Smooth muscle cell (in vitro differentiated cells): ENCODE measurements around the gene CHRM1. TPM values are rescaled to one million over a fixed set of nuclear protein-coding genes. Genes with fewer than 3 reads are reported as not detected.

ENCODE experiments used
- DNase-seq: peaks from one replicate; lab custom pipeline; 2025; ENCODE audit not compliant: unreplicated experiment; lab: John Stamatoyannopoulos, UW
- H2AFZ ChIP-seq: fragments of 200-600 bp; sonication (generic); 2 replicates; pipeline ENCODE4 v1.6.0; 2016; ENCODE audit warnings: antibody characterized with exemption, low read depth, mild to moderate bottlenecking
- H3F3A ChIP-seq: fragments of 200-600 bp; sonication (generic); 2 replicates; pipeline ENCODE4 v1.6.0; 2017; ENCODE audit warnings: antibody characterized with exemption, low read depth
- H3K27ac ChIP-seq: fragments of 200-600 bp; sonication (generic); 2 replicates; pipeline ENCODE4 v1.5.1; 2016; ENCODE audit warnings: low read depth, mild to moderate bottlenecking
- H3K27me3 ChIP-seq: fragments of 200-600 bp; sonication (generic); 2 replicates; pipeline ENCODE4 v1.6.1; 2016; ENCODE audit warnings: low read depth, mild to moderate bottlenecking
- H3K36me3 ChIP-seq: fragments of 200-600 bp; sonication (generic); 2 replicates; pipeline ENCODE4 v1.5.1; 2016; ENCODE audit warnings: low read depth
- H3K4me1 ChIP-seq: fragments of 200-600 bp; sonication (generic); 2 replicates; pipeline ENCODE4 v1.5.1; 2016; ENCODE audit warnings: low read depth
- H3K4me2 ChIP-seq: fragments of 200-600 bp; sonication (generic); 2 replicates; pipeline ENCODE4 v1.6.0; 2016; ENCODE audit warnings: mild to moderate bottlenecking
- H3K4me3 ChIP-seq: fragments of 200-600 bp; sonication (generic); 2 replicates; pipeline ENCODE4 v1.5.1; 2016; ENCODE audit warnings: mild to moderate bottlenecking
- H3K79me2 ChIP-seq: fragments of 200-600 bp; sonication (generic); 2 replicates; pipeline ENCODE4 v1.6.0; 2016; ENCODE audit warnings: low read depth, mild to moderate bottlenecking
- H3K9ac ChIP-seq: fragments of 200-600 bp; sonication (generic); 2 replicates; pipeline ENCODE4 v1.6.0; 2016; ENCODE audit warnings: low read depth
- H3K9me3 ChIP-seq: fragments of 200-600 bp; sonication (generic); replicated peaks from 2 replicates; pipeline ENCODE4 v1.5.1; 2016; ENCODE audit warnings: low read depth
- H4K20me1 ChIP-seq: fragments of 200-600 bp; sonication (generic); 2 replicates; pipeline ENCODE4 v1.6.0; 2016; ENCODE audit warnings: low read depth
- CTCF ChIP-seq: fragments of 200-600 bp; sonication (generic); IDR thresholded peaks from 2 replicates; pipeline ENCODE4 v1.5.1; 2017; ENCODE audit warnings: borderline replicate concordance, mild to moderate bottlenecking, antibody characterized with exemption; ENCODE audit not compliant: insufficient read depth, poor library complexity, severe bottlenecking
- WGBS: methylation state at CpG from one replicate; pipeline ENCODE4 v1.1.7; 2016; ENCODE audit warnings: low lambda C conversion rate; 5-methylcytosine and 5-hydroxymethylcytosine counted together
- polyA plus RNA-seq: library from polyadenylated mRNA; unstranded; fragments of >200 nt; fragmentation: Nextera tagmentation; extraction: Ambion mirVana; gene quantifications from 2 replicates; pipeline ENCODE4 v1.2.1, GENCODE V29; 2016
- total RNA-seq: library from RNA; depleted of rRNA; stranded (reverse); fragments of >200 nt; gene quantifications from 2 replicates; pipeline ENCODE4 v1.2.3, GENCODE V29; 2014

Gene CHRM1
- not detected in 2 replicates for total RNA-seq
- not detected in 2 replicates for polyA plus RNA-seq

GRCh38 chr11:62921201-62921572, at the start of gene CHRM1:
Gene CHRM1 (minus strand): TSS chr11:62921363. CDS start chr11:62911100, 10,263 bp downstream.
- H3K4me3 ChIP-seq: no peak within 1 kb of the TSS
- H3K9ac ChIP-seq: no peak within 1 kb of the TSS
- peaks cover 39% of the 10 kb centered on the region for H3K27me3 ChIP-seq
- WGBS: 60% methylated on average over 9 of the region's 9 CpGs
- DNase-seq: no peak
- TF ChIP-seq CTCF: no peak
- no peaks in the 10 kb centered on the region for H3K36me3 ChIP-seq
- H3K79me2 ChIP-seq: no peaks in the 10 kb centered on the region
- H3K27ac ChIP-seq: no peak within 1 kb of the TSS
- H3K9me3 ChIP-seq: no peaks in the 10 kb centered on the region
- H4K20me1 ChIP-seq: no peaks in the 10 kb centered on the region
- no peak within 1 kb of the TSS for H3K4me2 ChIP-seq
- H3K4me1 ChIP-seq: peaks cover 10% of the 10 kb centered on the region
- no peak within 1 kb of the TSS for H2AFZ ChIP-seq
- H3F3A ChIP-seq: no peaks in the 10 kb centered on the region

- Histone ChIP-seq H3K9ac (no peak overlapping the region), H3K4me1 (no peaks in the 10 kb centered on the region), H3K36me3 (no peaks in the 10 kb centered on the region), H3K4me3 (no peak overlapping the region), H4K20me1 (no peaks in the 10 kb centered on the region), H3K79me2 (no peaks in the 10 kb centered on the region), H2AFZ (no peak overlapping the region), H3K4me2 (no peak overlapping the region), H3K9me3 (no peaks in the 10 kb centered on the region), H3K27me3 (peaks cover 14% of the 10 kb centered on the region), H3F3A (no peaks in the 10 kb centered on the region), H3K27ac (no peak overlapping the region)
- no peak for TF ChIP-seq CTCF
- no peak for DNase-seq
- WGBS: 70% methylated on average over 2 of the region's 2 CpGs
Observed at GRCh38 chr11:62965574-62965973, 44.4 kb upstream of the CHRM1 start.

- Histone ChIP-seq H4K20me1 (no peaks in the 10 kb centered on the region), H3F3A (no peaks in the 10 kb centered on the region), H3K9ac (no peak overlapping the region), H3K9me3 (no peaks in the 10 kb centered on the region), H3K79me2 (no peaks in the 10 kb centered on the region), H3K4me3 (no peak overlapping the region), H3K4me1 (no peaks in the 10 kb centered on the region), H3K27ac (no peak overlapping the region), H2AFZ (no peak overlapping the region), H3K4me2 (no peak overlapping the region), H3K27me3 (no peaks in the 10 kb centered on the region), H3K36me3 (no peaks in the 10 kb centered on the region)
- no peak for DNase-seq
- no peak for TF ChIP-seq CTCF
- 77% methylated on average over 2 of the region's 3 CpGs for WGBS
Observed at GRCh38 chr11:62962391-62962790, 41.2 kb upstream of the CHRM1 start.

- Histone ChIP-seq H3K9ac (no peak overlapping the region), H3K4me1 (no peaks in the 10 kb centered on the region), H2AFZ (no peak overlapping the region), H3K27ac (no peak overlapping the region), H3K9me3 (no peaks in the 10 kb centered on the region), H3F3A (no peaks in the 10 kb centered on the region), H3K36me3 (no peaks in the 10 kb centered on the region), H4K20me1 (no peaks in the 10 kb centered on the region), H3K79me2 (no peaks in the 10 kb centered on the region), H3K4me2 (no peak overlapping the region), H3K4me3 (no peak overlapping the region), H3K27me3 (no peaks in the 10 kb centered on the region)
- no peak for DNase-seq
- WGBS: 81% methylated on average over 4 of the region's 4 CpGs
- TF ChIP-seq CTCF: no peak
Observed at GRCh38 chr11:62961017-62961570, 39.9 kb upstream of the CHRM1 start.
